NCI-H524 treated with DMSO at 0.1 percent for 48 hours (cell line): Measurements from ENCODE around the gene PTPN23.
A peak's percentile ranks its signal among the peaks of the same experiment; 100 is the strongest.
"Not testable (repeated sequence)": the region's sequence is repeated elsewhere in the genome, so short reads cannot be mapped to it uniquely, and the experiment has no call there.

Source experiments
- DNase-seq: peaks from one replicate; lab custom pipeline; 2025; lab: John Stamatoyannopoulos, UW

The PTPN23 gene

DNA sequence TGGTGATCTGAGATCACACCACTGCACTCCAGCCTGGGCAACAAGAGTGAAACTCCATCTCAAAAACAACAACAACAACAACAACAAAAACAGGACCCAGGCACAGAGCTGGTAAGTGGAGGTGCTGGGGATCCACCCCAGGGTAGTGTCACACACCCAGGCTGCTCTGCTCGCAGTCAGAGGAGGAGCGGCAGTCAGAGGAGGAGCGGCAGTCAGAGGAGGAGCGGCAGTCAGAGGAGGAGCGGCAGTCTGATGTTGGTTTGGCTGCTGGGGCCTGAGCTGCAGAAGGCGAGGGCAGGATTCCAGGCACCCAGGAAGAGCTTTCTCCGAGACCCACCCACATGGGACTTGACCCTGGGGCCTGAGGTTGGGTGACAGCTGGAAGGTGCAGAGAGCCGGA, 10.8 kb upstream of the PTPN23 start:
- DNase-seq: not testable (repeated sequence)

DNA sequence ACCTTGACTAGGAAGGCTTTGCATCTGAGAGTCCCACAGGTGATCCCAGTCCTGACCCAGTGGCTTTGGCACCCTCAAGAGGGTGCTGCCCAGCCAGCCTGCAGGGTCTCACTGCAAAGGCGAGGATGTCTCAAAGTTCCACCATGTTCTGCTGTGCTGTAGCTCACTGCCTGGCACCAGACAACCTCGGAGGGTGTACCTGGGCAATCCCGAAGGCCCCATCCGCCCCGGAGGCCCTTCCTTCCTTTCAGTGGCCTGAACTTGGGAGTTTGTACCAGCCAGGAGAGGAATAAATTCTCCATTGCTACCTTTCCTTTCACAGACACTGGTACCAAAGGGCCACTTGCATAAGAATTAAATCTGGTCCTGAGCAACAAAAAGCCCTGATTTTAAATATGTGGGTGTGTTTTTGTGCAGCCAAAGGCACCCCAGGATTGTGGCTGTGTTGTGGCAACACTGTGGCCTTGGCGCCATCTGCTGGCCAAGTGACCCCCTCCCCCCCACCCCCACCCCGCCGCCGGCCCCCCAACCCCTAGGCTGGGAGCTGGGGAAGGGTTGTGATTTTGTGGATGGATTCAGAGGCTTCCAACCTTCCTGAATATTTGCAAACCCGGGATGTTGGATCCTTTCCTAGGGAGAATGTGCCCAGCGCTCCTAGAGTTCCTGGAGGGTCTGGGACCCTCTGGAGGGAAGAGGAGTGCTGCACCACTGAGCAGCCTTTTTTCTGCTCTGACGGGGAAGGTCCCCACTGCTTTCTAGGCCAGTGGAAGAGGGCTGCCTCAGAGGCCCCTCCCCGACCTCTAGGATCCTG, 9.7 kb upstream of the PTPN23 start:
- no peak for DNase-seq

DNA sequence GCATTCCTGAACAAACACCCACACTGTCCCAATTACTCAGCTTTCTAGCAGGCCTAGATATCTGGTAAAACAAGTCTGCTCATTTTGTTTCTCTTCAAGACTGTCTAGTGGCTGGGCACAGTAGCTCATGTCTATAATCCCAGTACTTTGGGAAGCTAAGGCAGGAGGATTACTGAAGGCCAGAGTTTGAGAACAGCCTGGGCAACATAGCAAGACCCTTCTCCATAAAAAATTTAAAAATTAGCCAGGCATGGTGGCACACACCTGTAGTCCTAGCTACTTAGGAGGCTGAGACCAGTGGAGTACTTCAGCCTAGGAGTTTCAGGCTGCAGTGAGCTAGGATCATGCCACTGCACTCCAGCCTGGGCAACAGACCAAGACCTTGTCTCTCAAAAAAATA, 6.2 kb upstream of the PTPN23 start:
- no peak for DNase-seq

DNA sequence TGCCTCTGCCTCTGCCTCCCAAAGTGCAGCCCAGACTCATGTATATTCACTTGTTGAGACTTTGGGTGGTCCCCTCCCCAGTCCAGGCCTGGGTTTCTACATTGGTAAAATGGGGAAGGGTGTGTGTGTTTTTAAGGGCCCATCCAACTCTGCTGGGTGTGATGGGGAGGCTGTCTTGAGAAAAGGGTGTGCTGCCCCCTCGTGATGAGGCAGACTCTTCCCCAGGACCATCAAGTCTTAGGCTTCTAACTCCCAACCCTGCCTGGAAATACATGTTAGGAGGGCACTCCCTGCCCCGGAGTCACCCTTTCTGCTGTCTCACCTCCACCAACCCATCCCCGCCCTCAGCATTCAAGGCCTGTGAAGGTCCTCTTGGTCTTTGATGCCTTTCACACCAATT, 4.4 kb upstream of the PTPN23 start:
- DNase-seq: no peak

GRCh38 chr3:47377186-47377585, 3.6 kb upstream of the PTPN23 start:
- no peak for DNase-seq

DNA sequence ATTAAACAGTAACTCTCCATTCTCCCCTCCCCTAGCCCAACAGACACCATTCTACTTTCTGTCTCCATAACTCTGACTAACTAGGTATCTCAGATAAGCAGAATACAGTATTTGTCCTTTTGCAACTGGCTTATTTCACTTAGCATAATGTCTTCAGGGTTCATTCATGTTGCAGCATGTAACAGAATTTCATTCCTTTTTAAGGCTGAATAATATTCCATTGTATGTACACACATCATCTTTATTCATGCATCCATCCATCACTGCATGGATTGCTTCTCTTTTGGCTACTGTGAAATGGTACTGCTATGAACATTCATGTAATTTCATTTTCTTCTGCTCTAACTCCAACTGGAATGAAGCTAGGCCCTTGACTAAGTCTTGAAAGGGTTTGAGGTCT, 2.0 kb upstream of the PTPN23 start:
- no peak for DNase-seq

DNA sequence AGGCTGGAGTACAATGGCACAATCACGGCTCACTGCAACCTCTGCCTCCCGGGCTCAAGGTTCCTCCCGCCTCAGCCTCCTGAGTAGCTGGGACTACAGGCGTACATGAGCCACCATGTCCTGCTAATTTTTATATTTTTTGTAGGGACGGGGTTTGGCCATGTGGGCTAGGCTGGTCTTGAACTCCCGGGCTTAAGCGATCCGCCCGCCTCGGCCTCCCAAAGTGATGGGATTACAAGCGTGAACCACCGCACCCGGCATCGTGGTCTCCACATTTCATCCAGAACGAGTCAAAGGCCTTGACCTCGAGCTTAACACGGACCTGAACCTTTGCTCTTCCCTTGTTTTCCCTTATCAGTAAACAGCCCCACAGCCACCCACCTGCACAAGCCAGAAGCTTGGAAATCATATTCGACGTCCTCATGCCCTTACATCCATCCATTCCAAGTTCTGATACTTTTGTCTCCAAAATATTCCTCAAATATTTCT, 1.4 kb upstream of the PTPN23 start:
- no peak for DNase-seq

- no peak for DNase-seq
These were observed 708 bp upstream of the PTPN23 start for GRCh38 chr3:47380026-47380600.

DNA sequence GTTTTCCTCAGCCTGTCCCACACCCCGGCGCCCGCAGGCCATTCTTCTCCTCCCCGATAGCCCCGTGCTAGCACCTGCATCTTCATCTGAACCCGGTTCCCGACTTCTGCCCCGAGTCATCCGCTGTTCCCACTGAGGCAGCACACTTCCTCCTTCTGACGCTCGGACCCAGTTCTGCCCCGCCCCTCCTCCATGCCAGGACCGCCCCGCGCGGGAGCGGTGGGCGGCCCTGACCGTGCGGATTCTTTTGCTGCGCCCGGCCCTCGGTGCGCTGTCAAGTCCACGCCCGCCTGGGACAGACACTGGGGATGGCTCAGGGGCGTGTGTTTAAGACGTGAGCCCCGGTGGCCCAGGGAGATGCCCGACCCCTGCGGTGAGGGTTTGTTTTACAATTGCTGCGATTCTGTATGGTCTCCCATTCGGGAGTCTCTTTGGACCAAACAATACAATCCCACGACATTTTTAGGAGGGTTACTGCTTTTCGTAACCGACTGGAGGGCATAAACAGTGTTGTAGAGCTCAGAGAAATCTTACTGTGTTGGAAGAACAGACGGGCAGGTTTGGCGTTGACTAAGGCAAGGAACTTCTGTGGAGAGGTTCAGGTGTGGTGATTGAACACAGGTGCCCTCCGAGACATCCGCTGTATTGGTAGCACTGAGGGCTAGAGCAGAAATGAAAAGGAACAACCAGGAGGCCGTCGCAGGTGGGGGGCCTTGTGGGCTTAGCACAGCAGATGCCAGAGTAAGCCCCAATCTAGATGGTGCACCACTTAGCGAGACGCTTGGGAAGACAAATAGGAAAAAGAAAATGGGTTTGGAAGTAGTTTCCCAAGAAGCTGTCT, 716 bp downstream of the PTPN23 start:
- DNase-seq: no peak

- DNase-seq: no peak
These were observed 3.6 kb downstream of the PTPN23 start for GRCh38 chr3:47384425-47384824.

DNA sequence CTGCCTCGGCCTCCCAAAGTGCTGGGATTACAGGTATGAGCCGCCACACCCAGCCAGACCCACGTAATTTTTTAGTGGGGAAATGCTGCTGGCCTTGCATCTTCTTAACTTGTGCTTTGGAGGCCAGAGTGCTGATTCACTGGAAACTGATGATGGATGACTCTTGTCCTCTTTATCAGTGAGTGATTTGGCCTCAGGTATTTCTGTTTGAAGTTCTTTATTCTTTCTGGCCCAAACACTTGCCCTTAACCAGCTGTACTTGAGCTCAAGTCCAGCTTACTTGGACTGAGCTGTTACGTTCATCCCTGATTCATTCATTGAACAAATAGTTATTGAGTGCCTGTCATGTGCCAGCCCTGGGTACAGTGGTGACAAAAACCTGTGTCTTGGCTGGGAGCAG, 4.2 kb downstream of the PTPN23 start:
- no peak for DNase-seq

GRCh38 chr3:47385796-47386195, 5.0 kb downstream of the PTPN23 start:
- no peak for DNase-seq

- no peak for DNase-seq
These were observed 12.1 kb downstream of the PTPN23 start for GRCh38 chr3:47392933-47393332.

GRCh38 chr3:47394140-47394870, 13.5 kb downstream of the PTPN23 start:
- DNase-seq: no peak

DNA sequence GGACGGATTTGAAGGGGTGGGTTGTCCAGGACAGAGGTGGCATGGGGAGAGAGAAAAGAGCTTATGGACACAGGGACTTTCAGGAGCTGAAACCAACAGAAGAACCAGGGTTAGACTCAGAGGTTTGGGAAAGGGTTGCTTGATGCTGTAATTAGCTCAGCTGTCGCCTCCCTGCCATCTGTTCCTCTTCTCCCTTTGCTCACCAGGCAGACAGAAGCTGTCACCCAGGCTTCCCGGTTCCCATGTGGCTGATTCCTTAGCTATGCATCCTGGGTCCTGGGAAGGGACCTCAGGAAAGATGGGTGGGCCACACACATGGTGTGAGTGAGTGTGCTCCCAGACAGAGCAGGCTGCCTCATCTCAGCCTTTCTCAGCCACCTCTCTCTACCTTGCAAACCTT, 14.1 kb downstream of the PTPN23 start:
- DNase-seq: peak; percentile 78

DNA sequence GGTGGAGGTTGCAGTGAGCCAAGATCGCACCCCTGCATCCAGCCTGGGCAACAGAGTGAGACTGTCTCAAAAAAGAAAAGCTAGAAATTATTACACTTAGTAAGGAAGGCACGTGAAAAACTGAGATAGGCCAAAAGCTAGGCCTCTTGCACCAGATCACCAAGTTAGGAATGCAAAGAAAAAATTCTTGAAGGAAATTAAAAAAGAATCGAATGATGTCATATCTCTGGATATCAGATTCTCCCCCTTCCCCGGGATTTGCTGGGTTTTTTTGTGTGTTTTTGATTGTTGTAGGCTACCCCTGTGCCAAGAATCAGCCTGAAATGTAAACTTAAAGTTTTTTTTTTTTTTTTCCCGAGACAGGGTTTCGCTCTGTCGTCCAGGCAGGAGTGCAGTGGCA, 17.4 kb downstream of the PTPN23 start:
- no peak for DNase-seq

DNA sequence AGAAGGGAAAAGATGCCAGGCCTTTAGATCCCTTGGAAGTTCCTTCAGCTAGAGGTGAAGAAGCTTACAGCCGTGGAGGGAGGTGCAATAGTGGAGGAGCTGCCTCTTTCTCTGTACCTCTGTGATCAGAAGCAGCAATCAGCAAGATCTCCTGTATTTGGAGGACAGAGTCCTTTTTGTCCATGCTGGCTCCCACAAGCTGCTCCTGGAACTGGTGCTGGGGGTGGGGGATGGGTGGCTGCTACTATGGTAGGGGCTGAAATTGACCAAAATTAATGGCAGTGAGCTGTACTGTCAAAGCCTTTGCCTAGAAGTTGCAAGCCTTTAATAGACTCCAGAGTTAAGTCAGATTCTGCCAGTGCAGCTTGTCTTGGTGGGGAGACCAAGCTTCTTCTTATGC, 18.2 kb downstream of the PTPN23 start:
- DNase-seq: no peak

- DNase-seq: no peak
These were observed 18.9 kb downstream of the PTPN23 start for GRCh38 chr3:47399531-47400270.

- no peak for DNase-seq
These were observed 23.6 kb downstream of the PTPN23 start for GRCh38 chr3:47404431-47404876.

GRCh38 chr3:47404955-47405790, 24.4 kb downstream of the PTPN23 start:
- no peak for DNase-seq
